Measurements from ENCODE around the gene FTO. TPM values are rescaled to one million over a fixed set of nuclear protein-coding genes. Genes with fewer than 3 reads are reported as not detected.

Gene FTO
- total and polyA plus RNA-seq, 2 of the 13 experiments (the other 11 are each of a cell fraction or from before 2014, with no cell fraction given): 41.6 to 55.8 TPM

DNA sequence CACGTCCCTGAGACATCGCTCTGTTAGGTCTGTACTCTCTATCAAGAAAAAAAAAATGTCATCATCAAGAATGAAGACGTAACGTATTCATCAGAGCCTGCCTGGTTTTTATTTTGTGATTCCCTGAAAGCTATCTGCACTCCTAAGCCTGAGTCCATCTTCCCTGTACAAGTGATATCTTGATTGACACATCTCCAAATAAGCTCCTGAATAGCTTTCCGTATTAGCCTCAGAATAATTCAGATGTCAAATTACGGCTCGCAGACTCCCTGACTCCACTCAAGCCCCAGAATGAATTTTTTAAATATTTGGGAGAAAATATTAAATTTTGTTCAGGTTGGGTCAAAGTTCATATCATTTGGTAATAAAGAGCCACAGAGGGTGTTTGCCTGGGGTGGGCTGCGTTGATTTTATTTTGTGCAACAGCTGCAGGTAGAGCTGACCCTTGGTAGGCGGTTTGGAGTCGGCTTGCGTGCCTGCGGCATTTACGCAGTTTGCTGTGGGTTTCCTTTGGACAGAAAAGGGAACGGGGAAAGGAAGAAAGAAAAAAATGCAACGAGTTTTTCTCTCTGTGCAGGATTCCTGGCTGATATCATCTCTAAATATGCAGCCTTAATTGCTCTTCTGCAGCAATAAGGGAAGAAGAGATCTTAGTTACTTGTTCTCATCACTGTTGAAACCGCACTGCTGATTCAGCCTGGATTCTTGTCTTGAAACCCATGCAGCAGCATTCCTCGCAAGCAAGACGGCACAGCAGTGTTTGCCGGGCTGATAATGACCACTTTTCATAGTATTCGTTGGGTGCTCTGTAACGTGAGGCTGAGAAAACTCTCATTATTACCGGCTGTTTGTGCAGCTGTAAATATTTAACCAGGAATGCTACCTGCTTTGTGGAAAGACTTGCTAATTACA, 467.9 kb downstream of the FTO start (continued):
- 0 out of 2 replicates have a peak, but pooled peaks have one; percentile 46 for TF ChIP-seq JUN (CRISPR knock-in tag; IDR thresholded peaks at IDR 0.05)
- TF ChIP-seq PAWR (CRISPR knock-in tag; IDR thresholded peaks at IDR 0.05; ENCODE audit: borderline replicate concordance): no peak
- no peak for TF ChIP-seq ETV6 (CRISPR knock-in tag; conservative IDR thresholded peaks at IDR 0.05)
- TF ChIP-seq SATB2 (CRISPR knock-in tag; IDR thresholded peaks at IDR 0.05): no peak
- TF ChIP-seq, protein P1, sequence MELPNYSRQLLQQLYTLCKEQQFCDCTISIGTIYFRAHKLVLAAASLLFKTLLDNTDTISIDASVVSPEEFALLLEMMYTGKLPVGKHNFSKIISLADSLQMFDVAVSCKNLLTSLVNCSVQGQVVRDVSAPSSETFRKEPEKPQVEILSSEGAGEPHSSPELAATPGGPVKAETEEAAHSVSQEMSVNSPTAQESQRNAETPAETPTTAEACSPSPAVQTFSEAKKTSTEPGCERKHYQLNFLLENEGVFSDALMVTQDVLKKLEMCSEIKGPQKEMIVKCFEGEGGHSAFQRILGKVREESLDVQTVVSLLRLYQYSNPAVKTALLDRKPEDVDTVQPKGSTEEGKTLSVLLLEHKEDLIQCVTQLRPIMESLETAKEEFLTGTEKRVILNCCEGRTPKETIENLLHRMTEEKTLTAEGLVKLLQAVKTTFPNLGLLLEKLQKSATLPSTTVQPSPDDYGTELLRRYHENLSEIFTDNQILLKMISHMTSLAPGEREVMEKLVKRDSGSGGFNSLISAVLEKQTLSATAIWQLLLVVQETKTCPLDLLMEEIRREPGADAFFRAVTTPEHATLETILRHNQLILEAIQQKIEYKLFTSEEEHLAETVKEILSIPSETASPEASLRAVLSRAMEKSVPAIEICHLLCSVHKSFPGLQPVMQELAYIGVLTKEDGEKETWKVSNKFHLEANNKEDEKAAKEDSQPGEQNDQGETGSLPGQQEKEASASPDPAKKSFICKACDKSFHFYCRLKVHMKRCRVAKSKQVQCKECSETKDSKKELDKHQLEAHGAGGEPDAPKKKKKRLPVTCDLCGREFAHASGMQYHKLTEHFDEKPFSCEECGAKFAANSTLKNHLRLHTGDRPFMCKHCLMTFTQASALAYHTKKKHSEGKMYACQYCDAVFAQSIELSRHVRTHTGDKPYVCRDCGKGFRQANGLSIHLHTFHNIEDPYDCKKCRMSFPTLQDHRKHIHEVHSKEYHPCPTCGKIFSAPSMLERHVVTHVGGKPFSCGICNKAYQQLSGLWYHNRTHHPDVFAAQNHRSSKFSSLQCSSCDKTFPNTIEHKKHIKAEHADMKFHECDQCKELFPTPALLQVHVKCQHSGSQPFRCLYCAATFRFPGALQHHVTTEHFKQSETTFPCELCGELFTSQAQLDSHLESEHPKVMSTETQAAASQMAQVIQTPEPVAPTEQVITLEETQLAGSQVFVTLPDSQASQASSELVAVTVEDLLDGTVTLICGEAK (IDR thresholded peaks at IDR 0.05): no peak
- TF ChIP-seq, protein P1 (CRISPR knock-in tag; IDR thresholded peaks at IDR 0.05): no peak
- no peak for TF ChIP-seq ZNF317 (CRISPR knock-in tag; IDR thresholded peaks at IDR 0.05)
- no peak for TF ChIP-seq AGO1 (IDR thresholded peaks at IDR 0.05; ENCODE audit: low read depth, low read length, poor library complexity, severe bottlenecking)
- no peak for TF ChIP-seq SCMH1 (CRISPR knock-in tag; IDR thresholded peaks at IDR 0.05; ENCODE audit: borderline replicate concordance)
- TF ChIP-seq RELA (CRISPR knock-in tag; IDR thresholded peaks at IDR 0.05): no peak; the same call in 1 of the 2 replicates
- no peak for TF ChIP-seq ATF7-NPFF (CRISPR knock-in tag; IDR thresholded peaks at IDR 0.05; ENCODE audit: low read depth)
- TF ChIP-seq LCORL (IDR thresholded peaks at IDR 0.05): no peak
- TF ChIP-seq LCORL (CRISPR knock-in tag; IDR thresholded peaks at IDR 0.05): 0 out of 2 replicates have a peak, but pooled peaks have one; percentile 27
- TF ChIP-seq MLLT10 (CRISPR knock-in tag; IDR thresholded peaks at IDR 0.05): no peak
- TF ChIP-seq, protein P2, sequence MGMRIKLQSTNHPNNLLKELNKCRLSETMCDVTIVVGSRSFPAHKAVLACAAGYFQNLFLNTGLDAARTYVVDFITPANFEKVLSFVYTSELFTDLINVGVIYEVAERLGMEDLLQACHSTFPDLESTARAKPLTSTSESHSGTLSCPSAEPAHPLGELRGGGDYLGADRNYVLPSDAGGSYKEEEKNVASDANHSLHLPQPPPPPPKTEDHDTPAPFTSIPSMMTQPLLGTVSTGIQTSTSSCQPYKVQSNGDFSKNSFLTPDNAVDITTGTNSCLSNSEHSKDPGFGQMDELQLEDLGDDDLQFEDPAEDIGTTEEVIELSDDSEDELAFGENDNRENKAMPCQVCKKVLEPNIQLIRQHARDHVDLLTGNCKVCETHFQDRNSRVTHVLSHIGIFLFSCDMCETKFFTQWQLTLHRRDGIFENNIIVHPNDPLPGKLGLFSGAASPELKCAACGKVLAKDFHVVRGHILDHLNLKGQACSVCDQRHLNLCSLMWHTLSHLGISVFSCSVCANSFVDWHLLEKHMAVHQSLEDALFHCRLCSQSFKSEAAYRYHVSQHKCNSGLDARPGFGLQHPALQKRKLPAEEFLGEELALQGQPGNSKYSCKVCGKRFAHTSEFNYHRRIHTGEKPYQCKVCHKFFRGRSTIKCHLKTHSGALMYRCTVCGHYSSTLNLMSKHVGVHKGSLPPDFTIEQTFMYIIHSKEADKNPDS (CRISPR knock-in tag; IDR thresholded peaks at IDR 0.05): no peak
- no peak for TF ChIP-seq HOXA7 (CRISPR knock-in tag; IDR thresholded peaks at IDR 0.05)
